Measurements from ENCODE around the gene PABPN1L. TPM values are rescaled to one million over a fixed set of nuclear protein-coding genes. Genes with fewer than 3 reads are reported as not detected.

PABPN1L gene
- total and polyA plus RNA-seq, 12 donors = 0.21 TPM; not detected in 11

DNA sequence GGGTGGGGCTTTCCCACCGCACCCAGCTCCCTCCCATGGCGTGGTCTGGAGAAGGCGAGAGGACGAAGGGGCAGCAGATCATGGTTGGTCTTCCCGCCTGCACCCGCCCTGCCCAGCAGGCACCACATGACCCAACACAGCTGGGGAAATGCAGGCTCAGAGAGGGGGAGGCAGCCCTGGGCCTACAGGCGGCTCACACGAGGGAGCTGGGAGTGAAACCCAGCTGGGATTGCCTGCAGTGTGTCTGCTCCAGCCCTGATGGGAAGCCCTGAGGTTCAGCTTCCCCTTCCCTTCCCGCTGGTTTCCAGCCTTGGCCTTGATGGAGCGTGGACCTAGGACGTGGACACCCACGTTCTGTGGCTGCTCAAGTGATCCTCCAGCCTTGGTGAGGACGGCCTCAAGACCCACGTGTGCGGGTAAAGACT is 20.0 kb upstream of the PABPN1L start:
- WGBS, 2 donors = 68 to 69% methylated on average over 15 of the region's 15 CpGs
- Histone ChIP-seq H3K27me3 (peaks cover 0 to 6% (median 0%) of the 10 kb centered on the region in 7 donors), H3K4me1 (peaks cover 19 to 40% (median 33%) of the 10 kb centered on the region in 9 donors), H3K4me3 (peak overlapping the region in 1 of 10 donors; percentile 22), H3K36me3 (peaks cover 0 to 64% (median 22%) of the 10 kb centered on the region in 9 donors), H3K27ac (peak overlapping the region; percentile 63 to 90 (median 79)), H3K9me3 (peaks cover 0 to 4% (median 0%) of the 10 kb centered on the region in 11 donors)
- intact Hi-C loops (cut with DNase I) = loop anchor here in 4 of 10 donors (2.0 to 5.0 kb wide), 3 partner anchors 36 to 54 kb away; no protein-coding TSS in a partner anchor
- DNase-seq (no peak), ATAC-seq (peak in 7 of 8 donors; percentile 5 to 30 (median 13))
- TF ChIP-seq, protein P1, sequence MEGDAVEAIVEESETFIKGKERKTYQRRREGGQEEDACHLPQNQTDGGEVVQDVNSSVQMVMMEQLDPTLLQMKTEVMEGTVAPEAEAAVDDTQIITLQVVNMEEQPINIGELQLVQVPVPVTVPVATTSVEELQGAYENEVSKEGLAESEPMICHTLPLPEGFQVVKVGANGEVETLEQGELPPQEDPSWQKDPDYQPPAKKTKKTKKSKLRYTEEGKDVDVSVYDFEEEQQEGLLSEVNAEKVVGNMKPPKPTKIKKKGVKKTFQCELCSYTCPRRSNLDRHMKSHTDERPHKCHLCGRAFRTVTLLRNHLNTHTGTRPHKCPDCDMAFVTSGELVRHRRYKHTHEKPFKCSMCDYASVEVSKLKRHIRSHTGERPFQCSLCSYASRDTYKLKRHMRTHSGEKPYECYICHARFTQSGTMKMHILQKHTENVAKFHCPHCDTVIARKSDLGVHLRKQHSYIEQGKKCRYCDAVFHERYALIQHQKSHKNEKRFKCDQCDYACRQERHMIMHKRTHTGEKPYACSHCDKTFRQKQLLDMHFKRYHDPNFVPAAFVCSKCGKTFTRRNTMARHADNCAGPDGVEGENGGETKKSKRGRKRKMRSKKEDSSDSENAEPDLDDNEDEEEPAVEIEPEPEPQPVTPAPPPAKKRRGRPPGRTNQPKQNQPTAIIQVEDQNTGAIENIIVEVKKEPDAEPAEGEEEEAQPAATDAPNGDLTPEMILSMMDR (IDR thresholded peaks at IDR 0.05) = no peak

DNA sequence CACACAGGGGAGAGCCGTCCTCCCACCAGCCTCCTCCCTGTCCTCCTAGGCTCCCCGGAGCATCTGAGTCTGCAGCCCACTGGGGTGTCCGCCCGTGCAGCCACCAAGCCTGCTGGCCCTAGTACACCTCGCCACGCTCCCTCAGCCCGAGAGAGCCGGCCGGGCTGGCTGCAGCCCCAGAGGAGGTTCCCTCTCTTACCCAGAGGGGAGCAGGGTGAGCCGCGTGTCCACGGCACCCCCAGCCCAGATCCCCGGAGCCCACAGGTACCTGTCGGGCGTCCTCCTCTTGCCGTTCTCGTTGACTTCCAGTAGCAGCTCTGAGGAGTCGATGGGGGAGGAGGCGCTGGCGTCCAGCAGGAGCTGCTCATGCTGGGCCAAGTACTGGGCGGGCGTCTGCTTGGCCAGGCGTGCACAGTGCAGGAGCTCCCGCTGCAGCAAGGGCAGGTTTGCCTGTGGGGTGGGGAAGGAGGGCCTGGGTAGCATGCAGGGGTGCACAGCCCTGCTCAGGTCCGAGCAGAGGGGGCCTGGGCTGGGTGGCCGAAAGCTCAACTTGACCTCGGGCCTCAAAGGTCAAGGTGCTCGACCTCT is 19.3 kb upstream of the PABPN1L start:
- Histone ChIP-seq H3K27ac (peak overlapping the region in 9 of 10 donors; percentile 66 to 90 (median 80)), H3K9me3 (peaks cover 0 to 4% (median 0%) of the 10 kb centered on the region in 11 donors), H3K36me3 (peaks cover 0 to 65% (median 22%) of the 10 kb centered on the region in 9 donors), H3K27me3 (peaks cover 0 to 7% (median under 1%) of the 10 kb centered on the region in 7 donors), H3K4me3 (no peak overlapping the region), H3K4me1 (peaks cover 19 to 40% (median 33%) of the 10 kb centered on the region in 9 donors)
- intact Hi-C loops (cut with DNase I) = loop anchor here in 4 of 10 donors (2.0 to 5.0 kb wide), 3 partner anchors 37 to 55 kb away; no protein-coding TSS in a partner anchor
- ATAC-seq (no peak), DNase-seq (no peak)
- WGBS, 2 donors = 91 to 93% methylated on average over 28 of the region's 28 CpGs
- TF ChIP-seq, protein P1 (IDR thresholded peaks at IDR 0.05) = no peak

DNA sequence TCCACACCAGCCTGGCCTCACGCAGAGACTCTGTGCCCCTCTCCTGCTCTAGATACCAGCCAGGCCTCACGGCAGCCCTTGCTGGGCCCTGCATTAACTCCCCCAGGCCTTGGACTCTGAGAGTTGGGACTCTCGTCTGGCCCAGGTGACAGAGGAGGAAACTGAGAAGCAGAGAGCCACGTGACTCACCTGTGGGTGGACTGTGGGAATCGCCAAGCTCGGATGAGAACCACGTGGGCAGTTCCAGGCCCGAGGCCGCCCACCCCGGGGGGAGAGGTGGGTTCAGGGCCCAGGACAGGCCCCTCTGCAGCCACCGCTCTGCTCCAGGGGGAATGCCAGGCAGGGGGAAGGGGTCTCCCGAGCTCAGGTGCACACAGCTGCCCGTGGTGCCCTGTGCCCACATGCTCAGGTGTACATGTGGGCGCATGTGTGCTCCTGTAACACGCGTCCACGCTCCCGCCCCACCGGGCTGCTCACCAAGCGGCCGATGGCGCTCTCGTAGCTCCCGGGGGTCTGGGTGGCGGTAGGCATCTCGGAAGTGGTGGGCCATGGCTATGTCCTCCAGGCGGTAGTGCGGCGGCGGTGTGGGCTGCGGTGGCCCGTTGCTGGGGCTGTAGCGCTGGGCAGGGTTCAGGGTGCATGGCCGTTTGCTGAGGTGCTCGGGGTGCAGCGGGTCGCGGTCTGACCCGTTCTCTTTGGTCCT is 18.3 kb upstream of the PABPN1L start:
- intact Hi-C loops (cut with DNase I) = loop anchor here in 4 of 10 donors (5.0 kb wide), 2 partner anchors 38 to 53 kb away; no protein-coding TSS in a partner anchor
- Histone ChIP-seq H3K9me3 (no peaks in the 10 kb centered on the region), H3K4me3 (no peak overlapping the region), H3K36me3 (peaks cover 0 to 66% (median 22%) of the 10 kb centered on the region in 9 donors), H3K27me3 (peaks cover 0 to 7% (median 4%) of the 10 kb centered on the region in 7 donors), H3K27ac (peak overlapping the region in 1 of 10 donors; percentile 85), H3K4me1 (peaks cover 19 to 40% (median 33%) of the 10 kb centered on the region in 9 donors)
- TF ChIP-seq, protein P1 (IDR thresholded peaks at IDR 0.05) = no peak
- DNase-seq (no peak), ATAC-seq (no peak)
- 95 to 97% methylated on average over 39 of the region's 39 CpGs for WGBS, 2 donors

DNA sequence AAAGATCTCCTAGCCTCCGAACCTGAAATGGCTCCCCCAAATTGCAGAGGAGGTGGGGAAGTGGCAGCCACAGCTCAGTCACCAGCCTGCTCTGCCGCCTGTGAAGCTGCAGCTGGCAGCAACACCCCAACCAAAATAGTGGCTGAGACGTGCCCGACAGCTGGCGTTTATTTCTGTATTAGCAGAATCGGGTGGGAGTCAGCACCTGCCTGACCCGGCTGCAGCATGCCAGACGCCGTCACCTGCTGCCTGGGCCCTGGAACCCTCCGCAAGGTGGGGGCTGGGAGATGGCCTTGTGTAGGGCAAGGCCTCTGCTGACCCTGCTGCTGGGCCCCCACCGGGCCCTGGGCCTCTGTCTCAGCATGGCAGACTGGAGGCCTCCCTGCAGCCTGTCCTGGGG is 17.5 kb upstream of the PABPN1L start:
- Histone ChIP-seq H3K9me3 (no peaks in the 10 kb centered on the region), H3K4me1 (peaks cover 19 to 35% (median 33%) of the 10 kb centered on the region in 9 donors), H3K36me3 (peaks cover 0 to 70% (median 25%) of the 10 kb centered on the region in 9 donors), H3K4me3 (no peak overlapping the region), H3K27ac (no peak overlapping the region), H3K27me3 (peaks cover 0 to 13% (median 4%) of the 10 kb centered on the region in 7 donors)
- no peak for ATAC-seq
- 74 to 81% methylated on average over 11 of the region's 11 CpGs for WGBS, 2 donors
- DNase-seq = no peak
- intact Hi-C loops (cut with DNase I) = no loop called here
- TF ChIP-seq, protein P1 (IDR thresholded peaks at IDR 0.05) = no peak

Data from heart right ventricle (tissue), 16 donors.